CD4-positive, alpha-beta T cell (primary cell): ENCODE results near the gene MEF2A. TPM values are rescaled to one million over a fixed set of nuclear protein-coding genes. Genes with fewer than 3 reads are reported as not detected.

ENCODE experiments used
- ATAC-seq: fragments of 200-7000 bp; cut with Tn5 transposase; one replicate; pipeline ENCODE4 v1.10.0; 2022; ENCODE audit warnings: mild to moderate bottlenecking; ENCODE audit not compliant: poor library complexity
- CTCF ChIA-PET: fragments of 350-600 bp; sonication (Branson Sonifier 250); formaldehyde crosslinking; loops from one replicate; lab custom pipeline; 2021; ENCODE audit warnings: antibody characterized with exemption, inconsistent platforms; lab: Charles Lee
- POLR2A ChIA-PET: fragments of 350-600 bp; sonication (Branson Sonifier 250); formaldehyde crosslinking; loops from one replicate; lab custom pipeline; 2021; ENCODE audit warnings: antibody characterized with exemption, inconsistent platforms; lab: Charles Lee
- DNase-seq, 14 experiments: peaks; one replicate each; pipeline ENCODE4 v3.0.0-alpha.2; 2013 to 2020; ENCODE audit warnings: mixed read lengths in 2 of 14
- H3K27ac ChIP-seq, 2 donors: one replicate each; pipeline versions ENCODE4 v1.5.1 to v1.7.0; 2013; ENCODE audit warnings: low read length in 2 of 2, low read depth in 1 of 2, mild to moderate bottlenecking in 1 of 2
- H3K27me3 ChIP-seq, 2 experiments: 1 replicate in 1 of 2; 2 replicates in 1 of 2; pipeline versions ENCODE4 v1.6.1 to v1.7.0; 2013; ENCODE audit warnings: low read length in 2 of 2, control low read depth in 1 of 2, mild to moderate bottlenecking in 1 of 2, moderate library complexity in 1 of 2; ENCODE audit not compliant: insufficient read depth in 2 of 2, control insufficient read depth in 1 of 2
- H3K36me3 ChIP-seq: one replicate; pipeline ENCODE4 v1.6.1; 2013; ENCODE audit warnings: low read length, control low read depth; ENCODE audit not compliant: insufficient read depth
- H3K4me1 ChIP-seq: one replicate; pipeline ENCODE4 v1.6.1; 2013; ENCODE audit warnings: low read length, control low read depth; ENCODE audit not compliant: insufficient read depth
- H3K4me3 ChIP-seq: one replicate; pipeline ENCODE4 v1.5.1; 2013; ENCODE audit warnings: mild to moderate bottlenecking, low read length, moderate library complexity
- H3K9me3 ChIP-seq, 2 experiments: 1 replicate in 1 of 2; 2 replicates in 1 of 2; pipeline versions ENCODE4 v1.6.1 to v1.7.0; 2013; ENCODE audit warnings: low read length in 2 of 2, mild to moderate bottlenecking in 2 of 2, control low read depth in 1 of 2, moderate library complexity in 1 of 2; ENCODE audit not compliant: control insufficient read depth in 1 of 2, insufficient read depth in 1 of 2
- H3K27ac Mint-ChIP-seq: one replicate; pipeline ENCODE4 v1.8.0; 2020; ENCODE audit warnings: mixed read lengths
- H3K27me3 Mint-ChIP-seq: one replicate; pipeline ENCODE4 v1.8.0; 2021; ENCODE audit warnings: mixed read lengths
- H3K36me3 Mint-ChIP-seq: one replicate; pipeline ENCODE4 v1.8.0; 2021; ENCODE audit warnings: low read depth, mixed read lengths
- H3K4me1 Mint-ChIP-seq: one replicate; pipeline ENCODE4 v1.8.0; 2021; ENCODE audit warnings: low read depth, mixed read lengths
- H3K4me3 Mint-ChIP-seq: one replicate; pipeline ENCODE4 v1.8.0; 2020; ENCODE audit warnings: mild to moderate bottlenecking, mixed read lengths
- H3K9me3 Mint-ChIP-seq: one replicate; pipeline ENCODE4 v1.8.0; 2020; ENCODE audit warnings: mixed read lengths
- intact Hi-C, 2 experiments: fragments of 100-400 bp; cut with DNase I in 1 of 2; cut with micrococcal nuclease in 1 of 2; formaldehyde crosslinking; loops; one replicate each; pipeline versions ENCODE4 v1.15.1 to v1.9.0; 2023 to 2025; cut with DNase I, micrococcal nuclease
- total RNA-seq, 174 experiments: library from RNA in 2 of 174; stranded (reverse) in 2 of 174; gene quantifications; one replicate each; pipeline ENCODE4 v1.2.3 and lab custom pipeline; 2021 to 2026
- TF ChIP-seq, protein P1 (sequence below): fragments of 200-600 bp; IDR thresholded peaks from one replicate; pipeline ENCODE4 v1.8.0; 2022; ENCODE audit warnings: antibody characterized with exemption, mild to moderate bottlenecking

MEF2A gene
- total RNA-seq, 2 experiments from 2014 or later = 23.2 to 24.9 TPM

DNA sequence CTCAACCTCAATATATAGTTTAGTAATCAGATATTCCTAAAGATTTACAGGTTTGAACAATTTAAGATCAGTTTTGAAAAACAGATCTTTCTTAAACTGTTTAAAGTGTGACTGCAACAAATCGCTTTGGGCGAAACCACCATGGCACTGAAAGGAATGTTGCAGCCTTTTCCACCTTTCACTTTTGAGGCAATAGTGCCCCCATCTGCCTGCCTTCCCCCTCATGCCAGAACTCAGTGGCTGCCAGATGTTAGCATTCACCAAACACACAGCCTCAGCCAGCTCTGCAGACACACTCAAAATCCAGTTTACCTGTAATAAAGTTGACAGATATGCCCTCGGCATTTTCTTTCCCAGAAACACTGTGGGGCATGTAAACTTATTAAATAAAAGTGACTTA, 164.1 kb downstream of the MEF2A start:
- peak in 5 of 14 experiments; percentile 7 to 56 (median 50) for DNase-seq
- peaks cover 16% of the 10 kb centered on the region for H3K4me1 ChIP-seq
- Mint-ChIP-seq H3K4me3 (no peak overlapping the region), H3K36me3 (peaks cover 33% of the 10 kb centered on the region), H3K27me3 (no peaks in the 10 kb centered on the region), H3K9me3 (no peaks in the 10 kb centered on the region), H3K27ac (no peak overlapping the region), H3K4me1 (peaks cover 28% of the 10 kb centered on the region)
- no peak overlapping the region for H3K4me3 ChIP-seq
- intact Hi-C loops = loop anchor here in 1 of 2 experiments (5.0 kb wide), 2 partner anchors 202 to 617 kb away; no protein-coding TSS in a partner anchor
- ChIA-PET POLR2A (no interaction called here), CTCF (interaction anchor here (5.8 kb wide), 1 partner anchor 26 kb away, joined by 29 read pairs; no protein-coding TSS in a partner anchor)
- H3K9me3 ChIP-seq = peaks cover 0 to 4% of the 10 kb centered on the region in 2 experiments
- no peak for ATAC-seq
- peaks cover 18% of the 10 kb centered on the region for H3K36me3 ChIP-seq
- no peaks in the 10 kb centered on the region for H3K27me3 ChIP-seq
- no peak overlapping the region for H3K27ac ChIP-seq
- TF ChIP-seq, protein P1, sequence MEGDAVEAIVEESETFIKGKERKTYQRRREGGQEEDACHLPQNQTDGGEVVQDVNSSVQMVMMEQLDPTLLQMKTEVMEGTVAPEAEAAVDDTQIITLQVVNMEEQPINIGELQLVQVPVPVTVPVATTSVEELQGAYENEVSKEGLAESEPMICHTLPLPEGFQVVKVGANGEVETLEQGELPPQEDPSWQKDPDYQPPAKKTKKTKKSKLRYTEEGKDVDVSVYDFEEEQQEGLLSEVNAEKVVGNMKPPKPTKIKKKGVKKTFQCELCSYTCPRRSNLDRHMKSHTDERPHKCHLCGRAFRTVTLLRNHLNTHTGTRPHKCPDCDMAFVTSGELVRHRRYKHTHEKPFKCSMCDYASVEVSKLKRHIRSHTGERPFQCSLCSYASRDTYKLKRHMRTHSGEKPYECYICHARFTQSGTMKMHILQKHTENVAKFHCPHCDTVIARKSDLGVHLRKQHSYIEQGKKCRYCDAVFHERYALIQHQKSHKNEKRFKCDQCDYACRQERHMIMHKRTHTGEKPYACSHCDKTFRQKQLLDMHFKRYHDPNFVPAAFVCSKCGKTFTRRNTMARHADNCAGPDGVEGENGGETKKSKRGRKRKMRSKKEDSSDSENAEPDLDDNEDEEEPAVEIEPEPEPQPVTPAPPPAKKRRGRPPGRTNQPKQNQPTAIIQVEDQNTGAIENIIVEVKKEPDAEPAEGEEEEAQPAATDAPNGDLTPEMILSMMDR = peak; percentile 20

DNA sequence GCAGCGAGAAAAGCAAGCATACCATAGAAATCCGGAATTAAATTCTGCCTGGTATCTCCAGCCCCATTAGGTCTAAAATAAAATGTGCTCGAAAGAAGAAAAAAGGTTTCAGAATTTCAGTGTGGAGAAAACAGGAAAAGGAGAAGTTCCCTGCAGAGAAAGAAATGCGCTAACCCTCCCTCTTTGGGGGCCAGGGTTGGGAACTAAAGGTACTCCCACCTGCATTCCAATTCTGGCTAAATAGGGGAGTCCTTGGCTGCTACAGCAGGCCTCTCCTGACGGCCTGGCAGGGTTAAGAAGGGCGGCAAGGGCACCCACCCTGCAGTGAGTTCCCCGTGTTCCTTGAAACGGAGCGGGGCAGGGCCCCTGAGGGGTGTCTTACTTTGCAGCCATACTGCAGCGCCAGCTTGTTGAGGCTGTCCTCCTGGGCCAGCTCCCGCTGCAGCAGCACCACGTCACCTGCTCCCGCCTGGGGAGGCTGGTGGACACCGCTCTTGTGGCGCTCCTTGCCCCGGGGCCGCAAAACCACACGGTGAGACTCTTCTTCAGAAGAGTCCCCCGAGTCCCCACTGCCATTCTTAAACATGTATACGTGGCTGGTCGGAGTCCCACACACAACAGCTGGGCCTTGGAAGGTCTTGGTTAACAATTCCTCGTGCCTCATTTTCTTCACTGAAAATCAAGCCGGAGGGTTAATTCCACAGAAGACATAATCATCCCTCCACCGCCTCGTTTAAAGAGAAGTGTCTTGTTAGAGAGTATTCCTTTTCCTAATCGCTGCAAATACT, 165.7 kb downstream of the MEF2A start:
- TF ChIP-seq, protein P1 = no peak
- Histone ChIP-seq H3K27me3 (no peaks in the 10 kb centered on the region), H3K36me3 (peaks cover 18% of the 10 kb centered on the region), H3K4me1 (peaks cover 16% of the 10 kb centered on the region), H3K27ac (no peak overlapping the region), H3K9me3 (peaks cover 0 to 4% of the 10 kb centered on the region in 2 experiments), H3K4me3 (no peak overlapping the region)
- intact Hi-C loops = loop anchor here (2.0 to 5.0 kb wide), 4 partner anchors 23 to 616 kb away; partner anchors contain the start of gene MEF2A (in 1 of the 2)
- Mint-ChIP-seq H3K4me1 (peaks cover 28% of the 10 kb centered on the region), H3K9me3 (no peaks in the 10 kb centered on the region), H3K4me3 (peak overlapping the region; percentile 94), H3K36me3 (peaks cover 31% of the 10 kb centered on the region), H3K27me3 (no peaks in the 10 kb centered on the region), H3K27ac (no peak overlapping the region)
- CTCF ChIA-PET = interaction anchor here (5.8 kb wide), 1 partner anchor 28 kb away, joined by 29 read pairs; no protein-coding TSS in a partner anchor
- POLR2A ChIA-PET = interaction anchor here (2.0 to 2.9 kb wide), 4 partner anchors 11 to 28 kb away, joined by 13 to 23 read pairs (median 16); no protein-coding TSS in a partner anchor
- DNase-seq (no peak), ATAC-seq (no peak)

DNA sequence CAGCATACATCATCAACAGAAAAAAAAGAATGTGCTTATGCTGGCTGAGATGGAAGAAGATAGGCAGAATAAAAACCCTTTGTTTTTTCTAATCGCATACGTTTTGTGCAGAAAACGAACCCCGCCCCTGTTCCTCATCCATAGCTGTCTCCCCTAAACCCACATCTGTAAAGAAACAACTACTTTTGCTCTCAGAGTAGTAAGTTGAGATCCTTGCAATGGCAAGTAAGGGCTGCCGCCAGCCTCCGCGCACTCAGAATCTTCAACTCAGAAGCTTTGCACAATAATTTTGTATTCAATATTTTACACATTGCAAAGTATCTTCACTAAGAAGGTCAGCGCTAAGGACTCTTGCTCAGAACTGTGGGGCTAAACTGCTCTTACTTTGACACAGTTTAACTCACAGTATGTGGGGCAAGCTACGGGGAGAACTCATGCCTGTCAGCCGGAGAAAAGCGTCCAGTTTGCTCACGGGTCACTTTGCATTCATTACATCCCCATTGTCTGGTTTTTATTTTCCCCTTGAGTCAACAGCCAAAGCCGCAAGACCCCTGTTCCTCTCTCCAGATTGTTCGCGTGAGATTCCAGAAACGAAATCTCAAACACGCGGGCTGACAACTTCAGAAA, 166.5 kb downstream of the MEF2A start:
- Mint-ChIP-seq H3K4me3 (peak overlapping the region; percentile 94), H3K9me3 (no peaks in the 10 kb centered on the region), H3K36me3 (peaks cover 28% of the 10 kb centered on the region), H3K4me1 (peaks cover 28% of the 10 kb centered on the region), H3K27me3 (no peaks in the 10 kb centered on the region), H3K27ac (peak overlapping the region; percentile 83)
- Histone ChIP-seq H3K27me3 (no peaks in the 10 kb centered on the region), H3K9me3 (peaks cover 0 to 4% of the 10 kb centered on the region in 2 experiments), H3K27ac (no peak overlapping the region), H3K4me3 (peak overlapping the region; percentile 80), H3K4me1 (peaks cover 16% of the 10 kb centered on the region), H3K36me3 (peaks cover 18% of the 10 kb centered on the region)
- TF ChIP-seq, protein P1 = no peak
- peak in 1 of 14 experiments; percentile 20 for DNase-seq
- ChIA-PET POLR2A (interaction anchor here (1.1 to 2.9 kb wide), 14 partner anchors 9 to 598 kb away, joined by 3 to 23 read pairs (median 6); partner anchors contain the start of gene MEF2A), CTCF (interaction anchor here (5.8 kb wide), 1 partner anchor 28 kb away, joined by 29 read pairs; no protein-coding TSS in a partner anchor)
- ATAC-seq = no peak
- intact Hi-C loops = loop anchor here (2.0 to 5.0 kb wide), 4 partner anchors 23 to 615 kb away; partner anchors contain the start of gene MEF2A (in 1 of the 2)
